ENCODE measurements around the gene SLC35E1. TPM values are rescaled to one million over a fixed set of nuclear protein-coding genes. Genes with fewer than 3 reads are reported as not detected.

Gene SLC35E1
- total RNA-seq, 1 donor from 2014 or later: 29.7 TPM

GRCh38 chr19:16540948-16541347, 31.3 kb downstream of the SLC35E1 start:
- Mint-ChIP-seq H3K27me3 (ENCODE audit: unreplicated experiment) (peaks cover 11% of the 10 kb centered on the region), H3K9me3 (ENCODE audit: unreplicated experiment) (no peaks in the 10 kb centered on the region), H3K4me1 (ENCODE audit: unreplicated experiment) (peaks cover 24% of the 10 kb centered on the region), H3K4me3 (ENCODE audit: unreplicated experiment) (peak overlapping the region; percentile 92), H3K36me3 (ENCODE audit: low read depth, unreplicated experiment) (peaks cover 28% of the 10 kb centered on the region), H3K27ac (ENCODE audit: unreplicated experiment) (peak overlapping the region; percentile 90)
- DNase-seq (ENCODE audit: low spot score): no peak
- no peak for TF ChIP-seq CTCF (IDR thresholded peaks at IDR 0.05; ENCODE audit: unreplicated experiment)

GRCh38 chr19:16537111-16537510, 35.1 kb downstream of the SLC35E1 start:
- Mint-ChIP-seq H3K4me3 (ENCODE audit: unreplicated experiment) (no peak overlapping the region), H3K4me1 (ENCODE audit: unreplicated experiment) (peaks cover 15% of the 10 kb centered on the region), H3K27ac (ENCODE audit: unreplicated experiment) (no peak overlapping the region), H3K9me3 (ENCODE audit: unreplicated experiment) (no peaks in the 10 kb centered on the region), H3K36me3 (ENCODE audit: low read depth, unreplicated experiment) (peaks cover 39% of the 10 kb centered on the region), H3K27me3 (ENCODE audit: unreplicated experiment) (peaks cover 8% of the 10 kb centered on the region)
- TF ChIP-seq CTCF (IDR thresholded peaks at IDR 0.05; ENCODE audit: unreplicated experiment): no peak
- no peak for DNase-seq (ENCODE audit: low spot score)

- no peak for TF ChIP-seq CTCF (IDR thresholded peaks at IDR 0.05; ENCODE audit: unreplicated experiment)
- peaks cover 47% of the 10 kb centered on the region for H3K36me3 Mint-ChIP-seq (ENCODE audit: low read depth, unreplicated experiment)
These were observed 36.1 kb downstream of the SLC35E1 start for GRCh38 chr19:16536130-16536529.

GRCh38 chr19:16535381-16535780, 36.8 kb downstream of the SLC35E1 start:
- no peaks in the 10 kb centered on the region for H3K9me3 Mint-ChIP-seq (ENCODE audit: unreplicated experiment)
- peaks cover 8% of the 10 kb centered on the region for H3K27me3 Mint-ChIP-seq (ENCODE audit: unreplicated experiment)
- H3K4me3 Mint-ChIP-seq (ENCODE audit: unreplicated experiment): no peak overlapping the region
- no peak for TF ChIP-seq CTCF (IDR thresholded peaks at IDR 0.05; ENCODE audit: unreplicated experiment)
- peaks cover 49% of the 10 kb centered on the region for H3K36me3 Mint-ChIP-seq (ENCODE audit: low read depth, unreplicated experiment)
- no peak for DNase-seq (ENCODE audit: low spot score)
- no peak overlapping the region for H3K27ac Mint-ChIP-seq (ENCODE audit: unreplicated experiment)
- H3K4me1 Mint-ChIP-seq (ENCODE audit: unreplicated experiment): peaks cover 5% of the 10 kb centered on the region

More at GRCh38 chr19:16536130-16536529, 36.1 kb downstream of the SLC35E1 start:
- no peak overlapping the region for H3K27ac Mint-ChIP-seq (ENCODE audit: unreplicated experiment)
- no peak for DNase-seq (ENCODE audit: low spot score)
- H3K4me1 Mint-ChIP-seq (ENCODE audit: unreplicated experiment): peaks cover 9% of the 10 kb centered on the region
- H3K27me3 Mint-ChIP-seq (ENCODE audit: unreplicated experiment): peaks cover 8% of the 10 kb centered on the region
- H3K4me3 Mint-ChIP-seq (ENCODE audit: unreplicated experiment): no peak overlapping the region
- H3K9me3 Mint-ChIP-seq (ENCODE audit: unreplicated experiment): no peaks in the 10 kb centered on the region

GRCh38 chr19:16532440-16533234, 39.6 kb downstream of the SLC35E1 start:
- peaks cover 38% of the 10 kb centered on the region for H3K36me3 Mint-ChIP-seq (ENCODE audit: low read depth, unreplicated experiment)

More at GRCh38 chr19:16532440-16533234, 39.6 kb downstream of the SLC35E1 start:
- Mint-ChIP-seq H3K9me3 (ENCODE audit: unreplicated experiment) (no peaks in the 10 kb centered on the region), H3K27me3 (ENCODE audit: unreplicated experiment) (peaks cover 5% of the 10 kb centered on the region), H3K4me3 (ENCODE audit: unreplicated experiment) (no peak overlapping the region), H3K4me1 (ENCODE audit: unreplicated experiment) (no peaks in the 10 kb centered on the region), H3K27ac (ENCODE audit: unreplicated experiment) (no peak overlapping the region)
- TF ChIP-seq CTCF (IDR thresholded peaks at IDR 0.05; ENCODE audit: unreplicated experiment): no peak
- DNase-seq (ENCODE audit: low spot score): no peak
